ENCODE results near the gene ZNF865. TPM values are rescaled to one million over a fixed set of nuclear protein-coding genes. Genes with fewer than 3 reads are reported as not detected.

Gene ZNF865
- total and polyA plus RNA-seq, 10 of the 15 experiments (the other 5 are each of a cell fraction or from before 2014, with no cell fraction given) = 0.02 to 18.3 (median 0.90) TPM

GRCh38 chr19:55603115-55603514 is 2.3 kb upstream of the ZNF865 start:
- no TSS peak for BruUV-seq (replicated peaks)
- H3K4me2 ChIP-seq (ENCODE audit: control insufficient read depth, insufficient read depth) = no peak overlapping the region
- H3K9me3 ChIP-seq (replicated peaks; ENCODE audit: control insufficient read depth, insufficient read depth, low read length) = no peaks in the 10 kb centered on the region
- FAIRE-seq = no peak
- in situ Hi-C loops (cut with MboI) = no loop called here
- H2AFZ ChIP-seq (ENCODE audit: control insufficient read depth, low read depth, low read length) = no peak overlapping the region
- ATAC-seq = no peak
- POLR2A ChIA-PET = no interaction called here
- no peak for TF ChIP-seq HCFC1 (IDR thresholded peaks at IDR 0.05; ENCODE audit: low read length)
- no peak for TF ChIP-seq SKIL (IDR thresholded peaks at IDR 0.05; ENCODE audit: low read depth, poor library complexity, severe bottlenecking)
- TF ChIP-seq CHD2 (IDR thresholded peaks at IDR 0.05; ENCODE audit: borderline replicate concordance, low read depth, low read length) = no peak
- no peak for TF ChIP-seq PML (IDR thresholded peaks at IDR 0.05; ENCODE audit: low read length)
- H3K9ac ChIP-seq (ENCODE audit: control insufficient read depth, insufficient read depth, low read length) = no peak overlapping the region
- no peak overlapping the region for H3K27ac ChIP-seq (ENCODE audit: control insufficient read depth, insufficient read depth)
- WGBS (ENCODE audit: insufficient coverage, insufficient replicate concordance, low lambda C conversion rate, missing lambda C conversion rate) = 99% methylated on average over 21 of the region's 21 CpGs
- RAD21 ChIA-PET (ENCODE audit: unreplicated experiment) = no interaction called here
- SMC1A ChIA-PET (ENCODE audit: uncharacterized antibody, unreplicated experiment) = no interaction called here
- CTCF ChIA-PET = interaction anchor here (4.6 kb wide), 1 partner anchor 31 kb away, joined by 65 read pairs; no protein-coding TSS in a partner anchor
- no peak overlapping the region for H3K4me3 ChIP-seq
- peaks cover 10% of the 10 kb centered on the region; the same call in 1 of the 2 replicates for H3K4me1 ChIP-seq (ENCODE audit: control insufficient read depth, insufficient read depth, low read length)
- no peaks in the 10 kb centered on the region for H3K27me3 ChIP-seq (replicated peaks in 1 of 2; ENCODE audit: control insufficient read depth in 2 of 2, insufficient read depth in 2 of 2, low read length in 1 of 2)
- H4K20me1 ChIP-seq (ENCODE audit: control insufficient read depth, insufficient read depth) = no peaks in the 10 kb centered on the region
- peaks cover 30% of the 10 kb centered on the region for H3K79me2 ChIP-seq (ENCODE audit: control insufficient read depth, insufficient read depth, low read length)
- no peak for DNase-seq (ENCODE audit: low read depth, low spot score)
- H3K36me3 ChIP-seq (ENCODE audit: control insufficient read depth in 2 of 2, insufficient read depth in 2 of 2, low read length in 1 of 2) = no peaks in the 10 kb centered on the region
- intact Hi-C loops (cut with micrococcal nuclease; ENCODE audit: unreplicated experiment) = loop anchor here (5.0 kb wide), 1 partner anchor 39 kb away; the partner anchor contains the start of genes ZNF580 and ZNF581
